ENCODE data around the gene PTPRD. TPM values are rescaled to one million over a fixed set of nuclear protein-coding genes. Genes with fewer than 3 reads are reported as not detected.

The PTPRD gene
- total and polyA plus RNA-seq, 2 of the 4 experiments (the other 2 are of a cell fraction) = 0.07 to 0.18 TPM

GRCh38 chr9:10548348-10548747, 64.5 kb downstream of the PTPRD start:
- H2BK120ac ChIP-seq (ENCODE audit: low read depth, low read length) = no peak overlapping the region
- H2BK15ac ChIP-seq (ENCODE audit: low read depth, low read length) = no peak overlapping the region
- no peaks in the 10 kb centered on the region for H3K27me3 ChIP-seq (ENCODE audit: control insufficient read depth, insufficient read depth, low read length)
- H3K56ac ChIP-seq (ENCODE audit: extremely low read depth, insufficient read depth, low read length) = no peak overlapping the region
- intact Hi-C loops (cut with micrococcal nuclease) (no loop called here), in situ Hi-C loops (cut with MboI; ENCODE audit: low sequenced_read_pairs) (no loop called here), dilution Hi-C loops (cut with HindIII; ENCODE audit: low sequenced_read_pairs, unreplicated experiment) (no loop called here)
- POLR2A ChIA-PET (ENCODE audit: unreplicated experiment) = no interaction called here
- no peak for TF ChIP-seq RCOR1 (IDR thresholded peaks at IDR 0.05; ENCODE audit: insufficient replicate concordance, low read length)
- TF ChIP-seq SMC3 (IDR thresholded peaks at IDR 0.05; ENCODE audit: low read depth, low read length) = no peak
- no peak for TF ChIP-seq POLR2A (IDR thresholded peaks at IDR 0.05; ENCODE audit: low read depth, low read length)
- no peak for TF ChIP-seq CEBPB (IDR thresholded peaks at IDR 0.05; ENCODE audit: low read depth, low read length)
- no peak for TF ChIP-seq MXI1 (IDR thresholded peaks at IDR 0.05; ENCODE audit: borderline replicate concordance, low read depth, low read length)
- TF ChIP-seq ELK1 (IDR thresholded peaks at IDR 0.05; ENCODE audit: borderline replicate concordance, low read depth, low read length) = no peak
- no peak for TF ChIP-seq MAZ (IDR thresholded peaks at IDR 0.05; ENCODE audit: borderline replicate concordance, low read depth, low read length)
- no peak for TF ChIP-seq MAFK (IDR thresholded peaks at IDR 0.05; ENCODE audit: low read depth, low read length)
- no peak for TF ChIP-seq CHD1 (IDR thresholded peaks at IDR 0.05; ENCODE audit: low read depth, low read length)
- TF ChIP-seq RFX5 (IDR thresholded peaks at IDR 0.05; ENCODE audit: low read depth, low read length) = no peak
- TF ChIP-seq BHLHE40 (IDR thresholded peaks at IDR 0.05; ENCODE audit: low read depth, low read length) = no peak
- no peak for TF ChIP-seq FOS (IDR thresholded peaks at IDR 0.05; ENCODE audit: low read depth, low read length)
- no peak for TF ChIP-seq RAD21 (IDR thresholded peaks at IDR 0.05; ENCODE audit: low read length)
- no peak for TF ChIP-seq CTCF (conservative IDR thresholded peaks at IDR 0.05; ENCODE audit: low read depth, low read length)
- no peak for TF ChIP-seq NFE2L2 (IDR thresholded peaks at IDR 0.05; ENCODE audit: low read depth, low read length)
- no peak overlapping the region for H4K91ac ChIP-seq (ENCODE audit: insufficient read depth, low read depth, low read length)
- H2AK5ac ChIP-seq (ENCODE audit: low read depth, low read length) = no peak overlapping the region
- no peak overlapping the region for H4K8ac ChIP-seq (ENCODE audit: low read depth in 2 of 2, low read length in 2 of 2)
- H4K5ac ChIP-seq (ENCODE audit: low read depth, low read length) = no peak overlapping the region
- CTCF ChIA-PET = no interaction called here
- no peak overlapping the region for H3K4me2 ChIP-seq (ENCODE audit: low read depth, low read length)
- H3K4me3 ChIP-seq (ENCODE audit: insufficient read depth, low read depth, low read length) = no peak overlapping the region
- H2BK5ac ChIP-seq (ENCODE audit: low read depth, low read length, poor library complexity, severe bottlenecking) = no peak overlapping the region
- H3K9ac ChIP-seq (ENCODE audit: low read depth, low read length) = no peak overlapping the region
- no peak overlapping the region for H3K4ac ChIP-seq (ENCODE audit: low read depth, low read length)
- no peak for DNase-seq
- H3K36me3 ChIP-seq (ENCODE audit: control insufficient read depth, insufficient read depth, low read length) = no peaks in the 10 kb centered on the region
- H3K14ac ChIP-seq (replicated peaks; ENCODE audit: low read depth, low read length) = no peak overlapping the region
- H2BK20ac ChIP-seq (ENCODE audit: low read depth, low read length) = no peak overlapping the region
- H3K79me1 ChIP-seq (ENCODE audit: low read depth in 1 of 2, low read length in 2 of 2) = no peaks in the 10 kb centered on the region
- no peaks in the 10 kb centered on the region for H3K4me1 ChIP-seq (ENCODE audit: control insufficient read depth, insufficient read depth, low read length)
- no peak overlapping the region for H3K18ac ChIP-seq (ENCODE audit: low read depth, low read length)
- H3K9me3 ChIP-seq (ENCODE audit: control insufficient read depth, insufficient read depth, low read length) = peaks cover 6% of the 10 kb centered on the region
- H3K23ac ChIP-seq (ENCODE audit: low read depth, low read length) = no peak overlapping the region
- no peak overlapping the region for H3K27ac ChIP-seq (ENCODE audit: insufficient read depth, low read length)
- ATAC-seq (ENCODE audit: low read depth) = no peak
- H2AK9ac ChIP-seq (replicated peaks; ENCODE audit: low read depth, low read length, poor library complexity) = no peak overlapping the region
- BruUV-seq (replicated peaks) = no TSS peak
- H4K20me1 ChIP-seq (ENCODE audit: insufficient read depth, low read length) = no peaks in the 10 kb centered on the region
- no CpG with 5 or more reads among the region's 1 CpG for WGBS, 2 experiments (ENCODE audit: extremely low coverage in 2 of 2, insufficient read length in 1 of 2)
- H2AFZ ChIP-seq (replicated peaks; ENCODE audit: low read length, poor library complexity) = no peak overlapping the region
- no peaks in the 10 kb centered on the region for H3K9me1 ChIP-seq (ENCODE audit: insufficient read depth, low read length)
